ENCODE measurements around the gene MINDY2.
"Not testable (repeated sequence)": the region's sequence is repeated elsewhere in the genome, so short reads cannot be mapped to it uniquely, and the experiment has no call there.

MINDY2 gene

DNA sequence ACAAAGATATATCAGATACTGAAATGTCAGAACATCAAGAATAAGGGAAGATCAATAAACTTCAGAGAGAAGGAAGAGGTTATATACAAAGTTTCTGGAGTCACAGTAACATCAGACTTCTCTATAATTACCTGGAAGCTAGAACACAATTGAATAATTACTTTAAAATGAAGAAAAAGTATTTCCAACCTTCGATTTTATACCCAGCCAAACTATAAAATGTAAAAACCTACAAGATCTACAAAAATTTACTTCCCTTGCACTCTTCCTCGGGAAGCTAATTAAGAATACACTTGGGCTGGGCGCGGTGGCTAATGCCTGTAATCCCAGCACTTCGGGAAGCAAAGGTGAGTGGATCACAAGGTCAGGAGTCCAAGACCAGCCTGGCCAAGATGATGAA is 6.6 kb upstream of the MINDY2 start:
- H3K36me3 ChIP-seq (ENCODE audit: control insufficient read depth, insufficient read depth, low read length): no peaks in the 10 kb centered on the region
- no peaks in the 10 kb centered on the region for H3K4me1 ChIP-seq
- no peaks in the 10 kb centered on the region for H3K9me3 ChIP-seq (ENCODE audit: control insufficient read depth, low read length)
- no peaks in the 10 kb centered on the region for H3K79me2 ChIP-seq
- no peak overlapping the region for H2AFZ ChIP-seq
- TF ChIP-seq CTCF (IDR thresholded peaks at IDR 0.05): no peak
- H3K27me3 ChIP-seq (ENCODE audit: control insufficient read depth, insufficient read depth, low read length): no peaks in the 10 kb centered on the region
- no peak overlapping the region for H3K9ac ChIP-seq
- H3K4me2 ChIP-seq (ENCODE audit: low read length): no peak overlapping the region
- H3K4me3 ChIP-seq (ENCODE audit: low read depth, low read length): no peak overlapping the region
- H3K27ac ChIP-seq: no peak overlapping the region

GRCh38 chr15:58766290-58766689 is 4.8 kb upstream of the MINDY2 start:
- Histone ChIP-seq H3K9ac (no peak overlapping the region), H3K36me3 (ENCODE audit: control insufficient read depth, insufficient read depth, low read length) (no peaks in the 10 kb centered on the region), H3K27ac (no peak overlapping the region), H2AFZ (no peak overlapping the region), H3K27me3 (ENCODE audit: control insufficient read depth, insufficient read depth, low read length) (no peaks in the 10 kb centered on the region), H3K9me3 (ENCODE audit: control insufficient read depth, low read length) (no peaks in the 10 kb centered on the region), H3K4me2 (ENCODE audit: low read length) (no peak overlapping the region), H3K79me2 (no peaks in the 10 kb centered on the region), H3K4me1 (no peaks in the 10 kb centered on the region), H3K4me3 (ENCODE audit: low read depth, low read length) (no peak overlapping the region)
- TF ChIP-seq CTCF (IDR thresholded peaks at IDR 0.05): no peak

DNA sequence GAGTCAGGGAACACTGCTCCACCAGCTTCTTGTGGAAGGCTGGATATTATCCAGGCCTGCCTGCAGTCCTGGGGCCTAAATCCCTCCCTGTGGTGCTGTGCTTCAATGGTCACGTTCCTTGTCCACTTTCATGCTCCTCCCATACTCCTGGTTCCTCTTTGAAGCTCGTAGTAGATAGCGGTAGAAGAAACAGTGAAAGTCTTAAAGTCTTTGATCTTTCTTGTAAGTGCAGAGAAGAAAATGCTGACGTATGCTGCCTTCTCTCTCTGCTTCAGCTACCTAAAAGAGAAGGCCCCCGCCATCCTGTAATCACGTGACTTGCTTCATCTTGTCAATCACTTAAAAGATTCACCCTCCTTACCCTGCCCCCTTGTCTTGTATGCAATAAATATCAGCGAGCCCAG is 2.5 kb upstream of the MINDY2 start:
- H3K27me3 ChIP-seq (ENCODE audit: control insufficient read depth, insufficient read depth, low read length); H3K9me3 ChIP-seq (ENCODE audit: control insufficient read depth, low read length); H3K9ac ChIP-seq; H3K36me3 ChIP-seq (ENCODE audit: control insufficient read depth, insufficient read depth, low read length); H3K27ac ChIP-seq; H3K4me1 ChIP-seq; H3K4me2 ChIP-seq (ENCODE audit: low read length); H3K79me2 ChIP-seq; H2AFZ ChIP-seq; H3K4me3 ChIP-seq (ENCODE audit: low read depth, low read length): not testable (repeated sequence)

DNA sequence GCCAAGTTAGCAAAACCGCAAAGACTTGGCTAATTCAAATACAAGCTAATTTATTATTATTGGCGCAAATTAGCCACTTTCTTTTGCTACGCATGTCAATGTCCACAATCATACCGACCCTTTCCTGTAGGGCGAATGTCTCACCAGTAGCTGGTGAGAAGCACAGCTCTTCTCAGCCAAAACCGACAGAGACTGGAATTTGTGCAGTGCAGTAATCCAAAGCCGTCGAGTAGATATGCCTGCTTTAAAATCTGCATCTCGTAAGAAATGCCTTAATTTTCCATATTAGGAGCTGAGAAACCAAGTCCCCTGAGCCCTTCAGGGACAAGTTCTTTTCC is 614 bp upstream of the MINDY2 start:
- Histone ChIP-seq H3K36me3 (ENCODE audit: control insufficient read depth, insufficient read depth, low read length) (no peaks in the 10 kb centered on the region), H3K79me2 (peaks cover 9% of the 10 kb centered on the region), H3K4me2 (ENCODE audit: low read length) (peak overlapping the region; percentile 85), H3K27me3 (ENCODE audit: control insufficient read depth, insufficient read depth, low read length) (no peaks in the 10 kb centered on the region), H3K9ac (no peak overlapping the region), H3K4me3 (ENCODE audit: low read depth, low read length) (peak overlapping the region; percentile 84), H2AFZ (peak overlapping the region; percentile 93), H3K4me1 (peaks cover 8% of the 10 kb centered on the region), H3K9me3 (ENCODE audit: control insufficient read depth, low read length) (no peaks in the 10 kb centered on the region), H3K27ac (peak overlapping the region; percentile 95)
- TF ChIP-seq CTCF (IDR thresholded peaks at IDR 0.05): no peak

- H3K9ac ChIP-seq: peak overlapping the region; percentile 97
- TF ChIP-seq CTCF (IDR thresholded peaks at IDR 0.05): no peak
- H3K79me2 ChIP-seq: peaks cover 16% of the 10 kb centered on the region
- peak overlapping the region; percentile 95 for H3K27ac ChIP-seq
- H2AFZ ChIP-seq: peak overlapping the region; percentile 96
- no peaks in the 10 kb centered on the region for H3K36me3 ChIP-seq (ENCODE audit: control insufficient read depth, insufficient read depth, low read length)
- peaks cover 8% of the 10 kb centered on the region for H3K4me1 ChIP-seq
- peak overlapping the region; percentile 87 for H3K4me2 ChIP-seq (ENCODE audit: low read length)
- H3K27me3 ChIP-seq (ENCODE audit: control insufficient read depth, insufficient read depth, low read length): no peaks in the 10 kb centered on the region
- no peaks in the 10 kb centered on the region for H3K9me3 ChIP-seq (ENCODE audit: control insufficient read depth, low read length)
- peak overlapping the region; percentile 84 for H3K4me3 ChIP-seq (ENCODE audit: low read depth, low read length)
These were observed 634 bp downstream of the MINDY2 start for GRCh38 chr15:58771621-58772250.

All from parathyroid adenoma (tissue), 2 donors.